ENCODE data around the gene ADH5. TPM values are rescaled to one million over a fixed set of nuclear protein-coding genes. Genes with fewer than 3 reads are reported as not detected.
"Not testable (repeated sequence)": the region's sequence is repeated elsewhere in the genome, so short reads cannot be mapped to it uniquely, and the experiment has no call there.

ADH5 gene
- polyA plus RNA-seq, 1 donor = 92.4 TPM

GRCh38 chr4:99029852-99030251 lies 58.7 kb downstream of the ADH5 start:
- DNase-seq (ENCODE audit: low read depth) = no peak

GRCh38 chr4:99029018-99029735 lies 59.4 kb downstream of the ADH5 start:
- no peak for DNase-seq (ENCODE audit: low read depth)

- no peak for DNase-seq (ENCODE audit: low read depth)
Measured at GRCh38 chr4:99028187-99028586, 60.4 kb downstream of the ADH5 start.

- no peak for DNase-seq (ENCODE audit: low read depth)
Measured at GRCh38 chr4:99027304-99027703, 61.3 kb downstream of the ADH5 start.

- no peak for DNase-seq (ENCODE audit: low read depth)
Measured at GRCh38 chr4:99025506-99025905, 63.1 kb downstream of the ADH5 start.

- DNase-seq (ENCODE audit: low read depth) = no peak
Measured at GRCh38 chr4:99024481-99025275, 63.9 kb downstream of the ADH5 start.

- not testable (repeated sequence) for DNase-seq (ENCODE audit: low read depth)
Measured at GRCh38 chr4:99023800-99024251, 64.8 kb downstream of the ADH5 start.

- DNase-seq (ENCODE audit: low read depth) = no peak
Measured at GRCh38 chr4:99022566-99022965, 66.0 kb downstream of the ADH5 start.

GRCh38 chr4:99021386-99021785 lies 67.2 kb downstream of the ADH5 start:
- DNase-seq (ENCODE audit: low read depth) = no peak

Other genes starting within 250 kb of the ADH5 start
- 47.7 TPM for gene EIF4E, start 159.7 kb downstream of the ADH5 start, polyA plus RNA-seq (ENCODE audit: insufficient read length)
- gene METAP1, start 93.1 kb downstream of the ADH5 start, polyA plus RNA-seq (ENCODE audit: insufficient read length) = 26.2 TPM
- gene ADH4, start 55.5 kb upstream of the ADH5 start, polyA plus RNA-seq (ENCODE audit: insufficient read length) = 0.24 TPM
- 0.80 TPM for gene ADH6, start 130.5 kb upstream of the ADH5 start, polyA plus RNA-seq (ENCODE audit: insufficient read length)
- 0.54 TPM for gene ADH1A, start 202.2 kb upstream of the ADH5 start, polyA plus RNA-seq (ENCODE audit: insufficient read length)
- 10.4 TPM for gene ADH1B, start 232.6 kb upstream of the ADH5 start, polyA plus RNA-seq (ENCODE audit: insufficient read length)